Adrenal gland (tissue), 5 donors: ENCODE measurements around the gene ZNF618.

ENCODE experiments used
- CTCF ChIP-seq, 6 experiments: fragments of 450-650 bp in 4 of 6; fragments of 200-600 bp in 2 of 6; sonication (generic) in 1 of 6; IDR thresholded peaks; 1 replicate in 5 of 6; 2 replicates in 1 of 6; pipeline versions ENCODE4 v1.5.1 to v1.8.0; 2016 to 2021; ENCODE audit warnings: antibody characterized with exemption in 6 of 6, mild to moderate bottlenecking in 2 of 6, moderate library complexity in 1 of 6
- POLR2A ChIP-seq, 2 donors: fragments of 450-650 bp; IDR thresholded peaks; one replicate each; pipeline ENCODE4 v1.6.1; 2017; ENCODE audit warnings: antibody characterized with exemption in 2 of 2, mild to moderate bottlenecking in 2 of 2, moderate library complexity in 1 of 2
- donor health status: DM: no; HTN: no; CAD: no.

- TF ChIP-seq CTCF (IDR thresholded peaks at IDR 0.05) (no peak), POLR2A (IDR thresholded peaks at IDR 0.05) (no peak)
These were observed 102.7 kb downstream of the ZNF618 start for GRCh38 chr9:113978725-113979342.
